HEK293T (cell line): Measurements from ENCODE around the gene FBXO46.

Source experiments
- CTCF ChIA-PET: fragments of 350-600 bp; formaldehyde crosslinking; extraction: SDS; loops from one replicate; lab custom pipeline; 2021; ENCODE audit warnings: antibody characterized with exemption, inconsistent platforms; lab: Yijun Ruan, JAX
- POLR2A ChIA-PET: fragments of 350-600 bp; formaldehyde crosslinking; extraction: SDS; loops from one replicate; lab custom pipeline; 2020; ENCODE audit warnings: antibody characterized with exemption, inconsistent platforms; lab: Yijun Ruan, JAX
- DNase-seq: peaks from one replicate; pipeline ENCODE4 v3.0.0; 2012; ENCODE audit warnings: mixed read lengths; ENCODE audit errors: extremely low spot score
- ARNT ChIP-seq: fragments of 450-650 bp; IDR thresholded peaks from 2 replicates; pipeline ENCODE4 v1.6.1; 2017; ENCODE audit warnings: mild to moderate bottlenecking
- BHLHE40 ChIP-seq: fragments of 450-650 bp; IDR thresholded peaks from 2 replicates; pipeline ENCODE4 v1.6.1; 2016; ENCODE audit warnings: mild to moderate bottlenecking, moderate library complexity, borderline replicate concordance
- CTBP1 ChIP-seq: fragments of 450-650 bp; IDR thresholded peaks from 2 replicates; pipeline ENCODE4 v1.6.1; 2016; ENCODE audit warnings: borderline replicate concordance
- ELF4 ChIP-seq: fragments of 450-650 bp; IDR thresholded peaks from 2 replicates; pipeline ENCODE4 v1.6.1; 2017; ENCODE audit warnings: antibody characterized with exemption
- FOXA1 ChIP-seq: fragments of 450-650 bp; IDR thresholded peaks from 2 replicates; pipeline ENCODE4 v1.6.1; 2016; ENCODE audit warnings: mild to moderate bottlenecking
- FOXK2 ChIP-seq: fragments of 450-650 bp; IDR thresholded peaks from 2 replicates; pipeline ENCODE4 v1.6.1; 2016; ENCODE audit warnings: mild to moderate bottlenecking
- FOXM1 ChIP-seq: fragments of 450-650 bp; IDR thresholded peaks from 2 replicates; pipeline ENCODE4 v1.6.1; 2017; ENCODE audit warnings: mild to moderate bottlenecking, borderline replicate concordance
- HDGF ChIP-seq: fragments of 450-650 bp; IDR thresholded peaks from 2 replicates; pipeline ENCODE4 v1.6.1; 2017; ENCODE audit warnings: antibody characterized with exemption, borderline replicate concordance
- L3MBTL2 ChIP-seq: fragments of 450-650 bp; conservative IDR thresholded peaks from 2 replicates; pipeline ENCODE4 v1.6.1; 2016; ENCODE audit warnings: mild to moderate bottlenecking
- LEF1 ChIP-seq: fragments of 450-650 bp; IDR thresholded peaks from 2 replicates; pipeline ENCODE4 v1.6.1; 2017; ENCODE audit warnings: mild to moderate bottlenecking, borderline replicate concordance
- NFRKB ChIP-seq: fragments of 450-650 bp; IDR thresholded peaks from 2 replicates; pipeline ENCODE4 v1.6.1; 2016; ENCODE audit warnings: mild to moderate bottlenecking, moderate library complexity
- PKNOX1 ChIP-seq: fragments of 450-650 bp; IDR thresholded peaks from 2 replicates; pipeline ENCODE4 v1.6.1; 2016
- SP1 ChIP-seq: fragments of 450-650 bp; IDR thresholded peaks from 2 replicates; pipeline ENCODE4 v1.6.1; 2017
- SUZ12 ChIP-seq: fragments of 450-650 bp; IDR thresholded peaks from 2 replicates; pipeline ENCODE4 v1.6.1; 2016; ENCODE audit warnings: mild to moderate bottlenecking
- TARDBP ChIP-seq: fragments of 450-650 bp; IDR thresholded peaks from 2 replicates; pipeline ENCODE4 v1.6.1; 2016
- ZNF384 ChIP-seq: fragments of 450-650 bp; IDR thresholded peaks from 2 replicates; pipeline ENCODE4 v1.6.1; 2016

FBXO46 gene

GRCh38 chr19:45764475-45764874 lies 33.8 kb upstream of the FBXO46 start:
- ChIA-PET CTCF (interaction anchor here (0.5 kb wide), 1 partner anchor 133 kb away, joined by 6 read pairs; no protein-coding TSS in a partner anchor), POLR2A (interaction anchor here (0.8 to 1.4 kb wide), 2 partner anchors 33 to 72 kb away, joined by 4 to 11 read pairs; partner anchors contain the start of genes FBXO46, QPCTL and SNRPD2)
- no peak for TF ChIP-seq BHLHE40
- no peak for TF ChIP-seq ELF4
- TF ChIP-seq PKNOX1: no peak
- TF ChIP-seq ARNT: no peak
- TF ChIP-seq FOXM1: no peak
- no peak for TF ChIP-seq LEF1
- no peak for TF ChIP-seq CTBP1
- no peak for TF ChIP-seq FOXK2
- TF ChIP-seq NFRKB: no peak
- TF ChIP-seq ZNF384: no peak
- TF ChIP-seq FOXA1: no peak
- TF ChIP-seq HDGF: no peak
- TF ChIP-seq SUZ12: no peak
- TF ChIP-seq TARDBP: no peak
- no peak for TF ChIP-seq SP1
- TF ChIP-seq L3MBTL2: no peak
- no peak for DNase-seq

GRCh38 chr19:45763691-45764294 lies 33.1 kb upstream of the FBXO46 start:
- TF ChIP-seq FOXA1 (no peak), BHLHE40 (no peak), L3MBTL2 (no peak), ELF4 (no peak), FOXK2 (no peak), SUZ12 (no peak), SP1 (no peak), NFRKB (no peak), TARDBP (no peak), ZNF384 (no peak), LEF1 (no peak), CTBP1 (no peak), HDGF (no peak), PKNOX1 (no peak), FOXM1 (no peak), ARNT (no peak)
- POLR2A ChIA-PET: no interaction called here
- DNase-seq: no peak
- CTCF ChIA-PET: interaction anchor here (0.8 kb wide), 1 partner anchor 10 kb away, joined by 3 read pairs; no protein-coding TSS in a partner anchor

- POLR2A ChIA-PET: no interaction called here
Measured at GRCh38 chr19:45762870-45763631, 32.4 kb upstream of the FBXO46 start.

GRCh38 chr19:45761714-45762113 lies 31.0 kb upstream of the FBXO46 start:
- TF ChIP-seq ARNT (no peak), SP1 (no peak), PKNOX1 (no peak), TARDBP (no peak), LEF1 (no peak), FOXA1 (no peak), FOXK2 (no peak)
- CTCF ChIA-PET: no interaction called here
- POLR2A ChIA-PET: no interaction called here

More at GRCh38 chr19:45762870-45763631, 32.4 kb upstream of the FBXO46 start:
- TF ChIP-seq ELF4 (no peak), PKNOX1 (no peak), FOXK2 (no peak), CTBP1 (no peak), LEF1 (no peak), FOXM1 (no peak), HDGF (no peak), ARNT (no peak)
- CTCF ChIA-PET: interaction anchor here (0.8 kb wide), 1 partner anchor 9 kb away, joined by 3 read pairs; no protein-coding TSS in a partner anchor
- DNase-seq: no peak

GRCh38 chr19:45758921-45759320 lies 28.2 kb upstream of the FBXO46 start:
- TF ChIP-seq SP1 (no peak), HDGF (no peak), PKNOX1 (no peak), L3MBTL2 (no peak), FOXA1 (no peak), TARDBP (no peak), LEF1 (no peak), ELF4 (no peak), FOXK2 (no peak), ARNT (no peak), CTBP1 (no peak), SUZ12 (no peak), BHLHE40 (no peak), NFRKB (no peak), ZNF384 (no peak), FOXM1 (no peak)
- ChIA-PET CTCF (interaction anchor here (0.7 kb wide), 1 partner anchor 38 kb away, joined by 3 read pairs; no protein-coding TSS in a partner anchor), POLR2A (interaction anchor here (1.5 kb wide), 1 partner anchor 10 kb away, joined by 6 read pairs; the partner anchor contains the start of gene SIX5)
- DNase-seq: no peak

More at GRCh38 chr19:45761714-45762113, 31.0 kb upstream of the FBXO46 start:
- DNase-seq: no peak
